Liver (tissue), 3 donors: Measurements from ENCODE around the gene CNNM2.

Experiments used
- CTCF ChIP-seq: fragments of 150-350 bp; IDR thresholded peaks from 2 replicates; pipeline ENCODE4 v1.5.1; 2017; ENCODE audit warnings: improper control_type of control experiment, low read depth, low read length; ENCODE audit not compliant: missing input control
- FOXA2 ChIP-seq: IDR thresholded peaks from 2 replicates; pipeline ENCODE4 v1.6.1; 2016; ENCODE audit warnings: antibody characterized with exemption
- GABPA ChIP-seq, 2 donors: IDR thresholded peaks in 1 of 2; conservative IDR thresholded peaks in 1 of 2; 2 replicates each; pipeline ENCODE4 v1.6.1; 2016; ENCODE audit warnings: antibody characterized with exemption in 2 of 2, mild to moderate bottlenecking in 1 of 2, moderate library complexity in 1 of 2
- donor health status: healthy.
- donor health status: healthy.

- no peak for TF ChIP-seq CTCF
- no peak for TF ChIP-seq GABPA (IDR thresholded peaks at IDR 0.05 in 1 of 2, conservative IDR thresholded peaks at IDR 0.05 in 1 of 2)
- TF ChIP-seq FOXA2, result no peak
Observed at GRCh38 chr10:103042129-103042528, 124.0 kb downstream of the CNNM2 start.
